ENCODE results near the gene DNM1.

Gene DNM1

GRCh38 chr9:128218172-128218517 is 15.0 kb downstream of the DNM1 start:
- Histone ChIP-seq H3K4me1 (ENCODE audit: insufficient read depth, low read length) (no peaks in the 10 kb centered on the region), H2AFZ (ENCODE audit: low read depth, low read length) (no peak overlapping the region), H3K36me3 (ENCODE audit: insufficient read depth, low read length) (peaks cover 8% of the 10 kb centered on the region; the same call in 1 of the 2 replicates), H3K4me2 (ENCODE audit: insufficient read depth, low read length) (no peak overlapping the region), H4K20me1 (ENCODE audit: insufficient read depth, low read length) (no peaks in the 10 kb centered on the region), H3K9me3 (ENCODE audit: insufficient read depth, low read length, severe bottlenecking) (no peaks in the 10 kb centered on the region), H3K79me2 (ENCODE audit: insufficient read depth, low read length) (no peaks in the 10 kb centered on the region), H3K27me3 (ENCODE audit: insufficient read depth, low read length, poor library complexity) (no peaks in the 10 kb centered on the region), H3K27ac (ENCODE audit: low read length) (no peak overlapping the region), H3K9ac (ENCODE audit: low read depth, low read length) (no peak overlapping the region), H3K4me3 (ENCODE audit: low read depth in 1 of 2, low read length in 2 of 2) (no peak overlapping the region)
- DNase-seq = no peak
- no peak for ATAC-seq (ENCODE audit: insufficient read depth, low read depth)
- TF ChIP-seq CTCF (IDR thresholded peaks at IDR 0.05; ENCODE audit: borderline replicate concordance, extremely low read depth, low read length, poor library complexity, severe bottlenecking) (no peak), EZH2 (IDR thresholded peaks at IDR 0.05; ENCODE audit: borderline replicate concordance, low read depth, low read length, severe bottlenecking) (no peak)

- Histone ChIP-seq H3K4me2 (ENCODE audit: insufficient read depth, low read length) (no peak overlapping the region), H3K79me2 (ENCODE audit: insufficient read depth, low read length) (no peaks in the 10 kb centered on the region), H3K36me3 (ENCODE audit: insufficient read depth, low read length) (peaks cover 8% of the 10 kb centered on the region; the same call in 1 of the 2 replicates), H3K9ac (ENCODE audit: low read depth, low read length) (no peak overlapping the region), H2AFZ (ENCODE audit: low read depth, low read length) (no peak overlapping the region), H4K20me1 (ENCODE audit: insufficient read depth, low read length) (no peaks in the 10 kb centered on the region), H3K9me3 (ENCODE audit: insufficient read depth, low read length, severe bottlenecking) (no peaks in the 10 kb centered on the region), H3K4me3 (ENCODE audit: low read depth in 1 of 2, low read length in 2 of 2) (no peak overlapping the region), H3K27ac (ENCODE audit: low read length) (no peak overlapping the region), H3K27me3 (ENCODE audit: insufficient read depth, low read length, poor library complexity) (no peaks in the 10 kb centered on the region), H3K4me1 (ENCODE audit: insufficient read depth, low read length) (no peaks in the 10 kb centered on the region)
- TF ChIP-seq EZH2 (IDR thresholded peaks at IDR 0.05; ENCODE audit: borderline replicate concordance, low read depth, low read length, severe bottlenecking) (no peak), CTCF (IDR thresholded peaks at IDR 0.05; ENCODE audit: borderline replicate concordance, extremely low read depth, low read length, poor library complexity, severe bottlenecking) (no peak)
- DNase-seq = peak; percentile 50
- peak; percentile 44; the same call in 1 of the 3 replicates for ATAC-seq (ENCODE audit: insufficient read depth, low read depth)
These were observed 15.6 kb downstream of the DNM1 start for GRCh38 chr9:128218518-128219389.

GRCh38 chr9:128219831-128220230 is 16.7 kb downstream of the DNM1 start:
- ATAC-seq (ENCODE audit: insufficient read depth, low read depth) = no peak
- Histone ChIP-seq H3K79me2 (ENCODE audit: insufficient read depth, low read length) (no peaks in the 10 kb centered on the region), H2AFZ (ENCODE audit: low read depth, low read length) (no peak overlapping the region), H3K9ac (ENCODE audit: low read depth, low read length) (no peak overlapping the region), H3K27me3 (ENCODE audit: insufficient read depth, low read length, poor library complexity) (no peaks in the 10 kb centered on the region), H3K27ac (ENCODE audit: low read length) (no peak overlapping the region), H3K36me3 (ENCODE audit: insufficient read depth, low read length) (peaks cover 8% of the 10 kb centered on the region; the same call in 1 of the 2 replicates), H4K20me1 (ENCODE audit: insufficient read depth, low read length) (no peaks in the 10 kb centered on the region; the same call in 1 of the 2 replicates), H3K9me3 (ENCODE audit: insufficient read depth, low read length, severe bottlenecking) (no peaks in the 10 kb centered on the region), H3K4me1 (ENCODE audit: insufficient read depth, low read length) (no peaks in the 10 kb centered on the region), H3K4me2 (ENCODE audit: insufficient read depth, low read length) (no peak overlapping the region), H3K4me3 (ENCODE audit: low read depth in 1 of 2, low read length in 2 of 2) (no peak overlapping the region)
- no peak for TF ChIP-seq EZH2 (IDR thresholded peaks at IDR 0.05; ENCODE audit: borderline replicate concordance, low read depth, low read length, severe bottlenecking)
- TF ChIP-seq CTCF (IDR thresholded peaks at IDR 0.05; ENCODE audit: borderline replicate concordance, extremely low read depth, low read length, poor library complexity, severe bottlenecking) = no peak
- no peak for DNase-seq

Measured in DND-41 (cell line).